Measurements from ENCODE around the gene DNAL4. TPM values are rescaled to one million over a fixed set of nuclear protein-coding genes. Genes with fewer than 3 reads are reported as not detected.

DNAL4 gene
- total and polyA plus RNA-seq, 3 donors from 2014 or later = 54.4 to 107 (median 76.8) TPM

- 16 to 20% methylated on average over 9 of the region's 9 CpGs for WGBS, 2 donors
- peak overlapping the region; percentile 84 to 96 for H3K4me3 ChIP-seq
- H3K9me3 ChIP-seq = no peaks in the 10 kb centered on the region
- H3K36me3 ChIP-seq (ENCODE audit: low read depth, missing control alignments) = no peaks in the 10 kb centered on the region
- no peak for DNase-seq
- peak overlapping the region; percentile 28 to 90 for H3K27ac ChIP-seq
- intact Hi-C loops (cut with DNase I; ENCODE audit: low total_unique reads) = no loop called here
- H3K4me1 ChIP-seq = peaks cover 19% of the 10 kb centered on the region
- TF ChIP-seq POLR2A (IDR thresholded peaks at IDR 0.05) (no peak), CTCF (IDR thresholded peaks at IDR 0.05) (no peak)
- no peaks in the 10 kb centered on the region for H3K27me3 ChIP-seq
Observed at GRCh38 chr22:38793317-38793716, 626 bp downstream of the DNAL4 start.

DNA sequence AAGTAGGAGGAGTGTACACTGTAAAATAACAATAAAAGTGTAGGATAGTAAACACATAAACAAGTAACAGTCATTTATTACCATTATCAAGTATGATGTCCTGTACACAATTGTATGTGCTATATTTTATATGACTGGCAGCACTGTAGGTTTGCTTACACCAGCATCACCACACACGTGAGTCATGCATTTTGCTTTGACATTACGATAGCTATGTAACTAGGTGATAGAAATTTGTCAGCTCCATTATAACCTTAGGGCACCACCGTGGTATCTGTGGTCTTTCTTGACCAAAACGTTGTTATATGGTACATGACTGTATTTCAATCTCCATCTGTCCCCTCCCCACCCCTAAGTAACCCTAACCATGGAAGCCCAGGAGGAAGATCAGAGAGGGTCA is 1.1 kb downstream of the DNAL4 start:
- peaks cover 24% of the 10 kb centered on the region for H3K4me1 ChIP-seq
- H3K4me3 ChIP-seq = peak overlapping the region; percentile 84 to 96
- whole genome bisulfite sequencing, 2 donors = 39 to 62% methylated on average over 4 of the region's 4 CpGs
- intact Hi-C loops (cut with DNase I; ENCODE audit: low total_unique reads) = no loop called here
- H3K27ac ChIP-seq = no peak overlapping the region
- no peak for TF ChIP-seq POLR2A (IDR thresholded peaks at IDR 0.05)
- no peak for TF ChIP-seq CTCF (IDR thresholded peaks at IDR 0.05)
- DNase-seq = no peak
- H3K9me3 ChIP-seq = no peaks in the 10 kb centered on the region
- H3K27me3 ChIP-seq = no peaks in the 10 kb centered on the region
- no peaks in the 10 kb centered on the region for H3K36me3 ChIP-seq (ENCODE audit: low read depth, missing control alignments)

GRCh38 chr22:38789606-38790005 is 4.3 kb downstream of the DNAL4 start:
- no peak for DNase-seq
- Histone ChIP-seq H3K4me3 (no peak overlapping the region), H3K36me3 (ENCODE audit: low read depth, missing control alignments) (no peaks in the 10 kb centered on the region), H3K9me3 (no peaks in the 10 kb centered on the region), H3K27me3 (no peaks in the 10 kb centered on the region), H3K27ac (peak overlapping the region in 1 of 2 donors; percentile 81), H3K4me1 (peaks cover 51% of the 10 kb centered on the region)
- intact Hi-C loops (cut with DNase I; ENCODE audit: low total_unique reads) = no loop called here
- 86 to 87% methylated on average over 4 of the region's 4 CpGs for WGBS, 2 donors
- TF ChIP-seq POLR2A (IDR thresholded peaks at IDR 0.05) = no peak
- no peak for TF ChIP-seq CTCF (IDR thresholded peaks at IDR 0.05)

GRCh38 chr22:38788846-38789245 is 5.1 kb downstream of the DNAL4 start:
- Histone ChIP-seq H3K9me3 (no peaks in the 10 kb centered on the region), H3K4me3 (no peak overlapping the region), H3K36me3 (ENCODE audit: low read depth, missing control alignments) (no peaks in the 10 kb centered on the region), H3K4me1 (peaks cover 47% of the 10 kb centered on the region), H3K27me3 (no peaks in the 10 kb centered on the region), H3K27ac (peak overlapping the region; percentile 32 to 81)
- DNase-seq = no peak
- TF ChIP-seq CTCF (IDR thresholded peaks at IDR 0.05) (no peak), POLR2A (IDR thresholded peaks at IDR 0.05) (no peak)
- 35 to 57% methylated on average over 6 of the region's 6 CpGs for WGBS, 2 donors
- intact Hi-C loops (cut with DNase I; ENCODE audit: low total_unique reads) = no loop called here

- H3K27me3 ChIP-seq = no peaks in the 10 kb centered on the region
- peak overlapping the region; percentile 47 to 81 for H3K27ac ChIP-seq
- H3K9me3 ChIP-seq = no peaks in the 10 kb centered on the region
- H3K36me3 ChIP-seq (ENCODE audit: low read depth, missing control alignments) = no peaks in the 10 kb centered on the region
- H3K4me3 ChIP-seq = no peak overlapping the region
- DNase-seq = peak; percentile 89
- TF ChIP-seq CTCF (IDR thresholded peaks at IDR 0.05) (no peak), POLR2A (IDR thresholded peaks at IDR 0.05) (no peak)
- intact Hi-C loops (cut with DNase I; ENCODE audit: low total_unique reads) = no loop called here
- peaks cover 46% of the 10 kb centered on the region for H3K4me1 ChIP-seq
- WGBS, 2 donors = 33 to 49% methylated on average over 16 of the region's 16 CpGs
Observed at GRCh38 chr22:38788021-38788816, 5.7 kb downstream of the DNAL4 start.
